ENCODE measurements around the gene TPK1.

DNA sequence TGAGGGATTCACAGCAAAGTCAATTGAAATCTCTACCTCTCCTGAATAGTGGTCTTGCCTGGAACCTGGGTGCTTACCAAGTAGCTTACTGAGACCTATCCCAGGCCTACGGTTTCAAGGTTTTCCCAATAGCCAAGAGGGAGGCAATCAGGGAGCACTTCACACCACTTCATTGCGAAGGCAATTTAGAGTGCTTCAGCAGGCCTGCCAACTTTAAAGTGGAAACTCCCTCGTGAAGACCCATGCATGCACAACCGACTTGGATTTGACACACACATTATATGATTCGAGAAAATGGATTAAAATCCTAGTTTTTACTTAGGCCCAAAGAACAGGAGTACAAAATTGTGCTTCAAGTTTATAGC, 380.8 kb downstream of the TPK1 start:
- TF ChIP-seq MAZ (IDR thresholded peaks at IDR 0.05; ENCODE audit: borderline replicate concordance, low read depth, low read length): no peak
- no peak for TF ChIP-seq HES2 (IDR thresholded peaks at IDR 0.05)
